C4-2B (cell line): ENCODE data around the gene TLE5.

Experiments used
- CTCF ChIP-seq: fragments of 450-650 bp; conservative IDR thresholded peaks from 2 replicates; pipeline ENCODE4 v1.5.1; 2017; ENCODE audit warnings: mild to moderate bottlenecking
- ZFX ChIP-seq: fragments of 450-650 bp; IDR thresholded peaks from 2 replicates; pipeline ENCODE4 v1.6.1; 2017

DNA sequence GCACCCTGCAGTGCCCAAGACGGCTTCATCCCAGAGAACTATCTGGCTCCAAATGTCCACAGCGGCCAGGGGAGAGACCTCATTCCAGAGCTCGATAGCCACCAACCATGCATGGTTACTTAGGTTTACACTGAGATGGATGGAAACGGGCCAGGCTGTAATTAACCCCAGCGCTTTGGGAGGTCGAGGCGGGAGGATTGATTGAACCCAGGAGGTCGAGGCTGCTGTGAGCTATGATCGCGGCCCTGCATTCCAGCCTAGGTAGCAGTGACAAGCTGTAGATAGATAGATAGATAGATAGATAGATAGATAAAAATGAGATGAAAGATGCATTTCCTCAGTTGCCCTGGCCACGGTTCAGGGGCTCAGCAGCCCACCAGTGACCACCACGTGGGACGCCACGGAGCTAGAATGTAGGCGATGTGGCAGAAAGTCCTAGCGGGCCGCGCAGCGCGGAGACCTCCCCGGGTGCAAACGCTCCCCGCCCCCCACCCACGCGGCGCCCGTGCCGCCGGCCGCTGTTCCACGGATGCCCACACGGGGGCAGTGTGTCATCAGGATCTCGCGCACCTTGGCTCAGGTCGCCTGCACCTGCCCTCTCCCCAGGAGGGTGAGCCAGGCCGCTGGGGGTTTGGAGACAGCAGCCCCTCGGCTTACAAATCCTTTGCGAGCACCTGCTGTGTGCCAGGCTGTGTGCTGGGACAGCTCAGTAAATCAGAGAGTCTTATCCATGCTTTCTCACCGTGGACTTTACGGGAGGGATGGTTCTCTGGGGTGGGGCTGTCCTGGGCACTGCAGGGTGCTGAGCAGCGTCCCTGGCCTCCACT lies 13.5 kb upstream of the TLE5 start:
- TF ChIP-seq CTCF: peak; percentile 97
- TF ChIP-seq ZFX: no peak
